GM23338 (cell line): Measurements from ENCODE around the gene GET3. TPM values are rescaled to one million over a fixed set of nuclear protein-coding genes. Genes with fewer than 3 reads are reported as not detected.

Experiments used
- ATAC-seq: fragments of 200-7000 bp; cut with Tn5 transposase; 3 replicates; pipeline ENCODE4 v1.9.1; 2020
- DNase-seq: peaks from one replicate; pipeline ENCODE4 v3.0.0-alpha.2; 2015; ENCODE audit warnings: low spot score
- H2AFZ ChIP-seq: fragments of 200-600 bp; sonication (generic); 2 replicates; pipeline ENCODE4 v1.8.0; 2016; ENCODE audit warnings: antibody characterized with exemption, mild to moderate bottlenecking, moderate library complexity
- H3F3A ChIP-seq: fragments of 200-600 bp; sonication (generic); replicated peaks from 2 replicates; pipeline ENCODE4 v1.8.0; 2017; ENCODE audit warnings: antibody characterized with exemption, mixed run types, low read depth
- H3K27ac ChIP-seq: fragments of 200-600 bp; sonication (generic); 2 replicates; pipeline ENCODE4 v1.6.1; 2016; ENCODE audit warnings: low read depth
- H3K27me3 ChIP-seq: fragments of 200-600 bp; sonication (generic); 2 replicates; pipeline ENCODE4 v1.8.0; 2016; ENCODE audit warnings: mild to moderate bottlenecking, mixed run types, moderate library complexity; ENCODE audit not compliant: insufficient read depth
- H3K36me3 ChIP-seq: fragments of 200-600 bp; sonication (generic); 2 replicates; pipeline ENCODE4 v1.8.0; 2016; ENCODE audit warnings: mild to moderate bottlenecking; ENCODE audit not compliant: insufficient read depth
- H3K4me1 ChIP-seq: fragments of 200-600 bp; sonication (generic); 2 replicates; pipeline ENCODE4 v1.8.0; 2016; ENCODE audit warnings: mild to moderate bottlenecking, moderate library complexity; ENCODE audit not compliant: insufficient read depth
- H3K4me2 ChIP-seq: fragments of 200-600 bp; sonication (generic); 2 replicates; pipeline ENCODE4 v1.7.1; 2017; ENCODE audit warnings: mixed run types
- H3K4me3 ChIP-seq: fragments of 200-600 bp; sonication (generic); 2 replicates; pipeline ENCODE4 v1.6.1; 2016; ENCODE audit warnings: mixed run types
- H3K79me2 ChIP-seq: fragments of 200-600 bp; sonication (generic); replicated peaks from 2 replicates; pipeline ENCODE4 v1.8.0; 2017; ENCODE audit warnings: mild to moderate bottlenecking; ENCODE audit not compliant: insufficient read depth
- H3K9me2 ChIP-seq: fragments of 200-600 bp; sonication (generic); 2 replicates; pipeline ENCODE4 v1.8.0; 2017; ENCODE audit not compliant: insufficient read depth
- H4K20me1 ChIP-seq: fragments of 200-600 bp; sonication (generic); replicated peaks from 2 replicates; pipeline ENCODE4 v1.8.0; 2017; ENCODE audit warnings: mild to moderate bottlenecking; ENCODE audit not compliant: insufficient read depth
- H3K27ac Mint-ChIP-seq: 2 replicates; pipeline ENCODE4 v1.8.0; 2020; ENCODE audit warnings: inconsistent platforms, mild to moderate bottlenecking, moderate library complexity, mixed read lengths
- H3K27me3 Mint-ChIP-seq: 3 replicates; pipeline ENCODE4 v1.8.0; 2022; ENCODE audit warnings: low read depth, mild to moderate bottlenecking, moderate library complexity, mixed read lengths, inconsistent platforms; ENCODE audit not compliant: insufficient read depth, poor library complexity
- H3K36me3 Mint-ChIP-seq: 3 replicates; pipeline ENCODE4 v1.8.0; 2021; ENCODE audit warnings: low read depth, mild to moderate bottlenecking, inconsistent platforms, moderate library complexity, mixed read lengths
- H3K4me1 Mint-ChIP-seq: 3 replicates; pipeline ENCODE4 v1.8.0; 2020; ENCODE audit warnings: mild to moderate bottlenecking, inconsistent platforms, mixed read lengths
- H3K4me3 Mint-ChIP-seq: 3 replicates; pipeline ENCODE4 v1.8.0; 2021; ENCODE audit warnings: moderate library complexity, mild to moderate bottlenecking, inconsistent platforms, mixed read lengths
- H3K9me3 Mint-ChIP-seq: 3 replicates; pipeline ENCODE4 v1.8.0; 2020; ENCODE audit warnings: moderate library complexity, mild to moderate bottlenecking, inconsistent platforms, mixed read lengths
- CREB1 ChIP-seq: fragments of 250-450 bp; sonication (Bioruptor Pico); IDR thresholded peaks from 2 replicates; pipeline ENCODE4 v1.5.0; 2020; ENCODE audit warnings: low read depth, mild to moderate bottlenecking, moderate library complexity
- CTCF ChIP-seq, 2 experiments: fragments of 200-600 bp in 1 of 2; sonication (generic) in 1 of 2; conservative IDR thresholded peaks; 2 replicates each; pipeline versions ENCODE4 v1.5.1 to v1.6.1; 2016 to 2017; ENCODE audit warnings: antibody characterized with exemption in 2 of 2, low read depth in 2 of 2, mild to moderate bottlenecking in 2 of 2, moderate library complexity in 1 of 2
- EZH2phosphoT487 ChIP-seq: fragments of 200-600 bp; sonication (generic); IDR thresholded peaks from one replicate; pipeline ENCODE4 v1.8.1; 2018; ENCODE audit warnings: antibody characterized with exemption; ENCODE audit not compliant: unreplicated experiment
- JUNB ChIP-seq: IDR thresholded peaks from one replicate; pipeline ENCODE4 v1.6.1; 2016; ENCODE audit warnings: antibody characterized with exemption; ENCODE audit not compliant: unreplicated experiment
- NANOG ChIP-seq: IDR thresholded peaks from 2 replicates; pipeline ENCODE4 v1.6.1; 2016; ENCODE audit warnings: antibody characterized with exemption, borderline replicate concordance
- POLR2AphosphoS5 ChIP-seq: IDR thresholded peaks from 2 replicates; pipeline ENCODE4 v1.6.1; 2016; ENCODE audit warnings: antibody characterized with exemption, low read depth
- STAT1 ChIP-seq: IDR thresholded peaks from one replicate; pipeline ENCODE4 v1.6.1; 2016; ENCODE audit warnings: antibody characterized with exemption; ENCODE audit not compliant: unreplicated experiment
- ZNF114 ChIP-seq: fragments of 250-450 bp; sonication (Bioruptor Pico); IDR thresholded peaks from 2 replicates; pipeline ENCODE4 v1.5.0; 2020; ENCODE audit warnings: mild to moderate bottlenecking, moderate library complexity
- ZNF331 ChIP-seq: fragments of 250-450 bp; sonication (Bioruptor Pico); IDR thresholded peaks from 2 replicates; pipeline ENCODE4 v1.5.0; 2020; ENCODE audit warnings: low read depth, mild to moderate bottlenecking, moderate library complexity
- ZNF462 ChIP-seq: fragments of 250-450 bp; sonication (Bioruptor Pico); IDR thresholded peaks from 2 replicates; pipeline ENCODE4 v1.5.0; 2020; ENCODE audit warnings: mild to moderate bottlenecking, moderate library complexity
- polyA plus RNA-seq: library from polyadenylated mRNA; unstranded; fragments of >200 nt; fragmentation: Nextera tagmentation; extraction: Ambion mirVana; gene quantifications from 2 replicates; pipeline ENCODE4 v1.2.1, GENCODE V29; 2016
- total RNA-seq: library from RNA; depleted of rRNA; stranded (reverse); fragments of >200 nt; shearing (Covaris generic); gene quantifications from 2 replicates; pipeline ENCODE4 v1.2.3, GENCODE V29; 2014
- TF ChIP-seq, protein P1 (sequence below): IDR thresholded peaks from one replicate; pipeline ENCODE4 v1.6.1; 2018; ENCODE audit warnings: antibody characterized with exemption; ENCODE audit not compliant: unreplicated experiment

GET3 gene
- total and polyA plus RNA-seq, 2 experiments from 2014 or later = 90.4 to 109 TPM

GRCh38 chr19:12783291-12783848, 46.1 kb downstream of the GET3 start (continued):
- TF ChIP-seq ZNF462 (CRISPR knock-in tag) = no peak
- no peak for TF ChIP-seq EZH2phosphoT487

- H3K4me1 ChIP-seq = peaks cover 31% of the 10 kb centered on the region
- no peak overlapping the region for H3K27ac Mint-ChIP-seq
- no peak for DNase-seq
- peak overlapping the region; percentile 68; the same call in 1 of the 2 replicates for H3K4me3 ChIP-seq
- H3K36me3 Mint-ChIP-seq = no peaks in the 10 kb centered on the region
- no peak overlapping the region for H3K27ac ChIP-seq
- peaks cover 29% of the 10 kb centered on the region for H3F3A ChIP-seq
- H3K27me3 ChIP-seq = no peaks in the 10 kb centered on the region
- no peaks in the 10 kb centered on the region for H3K36me3 ChIP-seq
- no peaks in the 10 kb centered on the region for H3K79me2 ChIP-seq
- H3K4me2 ChIP-seq = peak overlapping the region; percentile 86
- H3K27me3 Mint-ChIP-seq = peaks cover 11% of the 10 kb centered on the region
- no peaks in the 10 kb centered on the region for H3K9me2 ChIP-seq
- peaks cover 23% of the 10 kb centered on the region for H3K4me1 Mint-ChIP-seq
- H2AFZ ChIP-seq = no peak overlapping the region
- H4K20me1 ChIP-seq = no peaks in the 10 kb centered on the region
- peak overlapping the region; percentile 68 for H3K4me3 Mint-ChIP-seq
- ATAC-seq = no peak
- H3K9me3 Mint-ChIP-seq = no peaks in the 10 kb centered on the region
- TF ChIP-seq, protein P1, sequence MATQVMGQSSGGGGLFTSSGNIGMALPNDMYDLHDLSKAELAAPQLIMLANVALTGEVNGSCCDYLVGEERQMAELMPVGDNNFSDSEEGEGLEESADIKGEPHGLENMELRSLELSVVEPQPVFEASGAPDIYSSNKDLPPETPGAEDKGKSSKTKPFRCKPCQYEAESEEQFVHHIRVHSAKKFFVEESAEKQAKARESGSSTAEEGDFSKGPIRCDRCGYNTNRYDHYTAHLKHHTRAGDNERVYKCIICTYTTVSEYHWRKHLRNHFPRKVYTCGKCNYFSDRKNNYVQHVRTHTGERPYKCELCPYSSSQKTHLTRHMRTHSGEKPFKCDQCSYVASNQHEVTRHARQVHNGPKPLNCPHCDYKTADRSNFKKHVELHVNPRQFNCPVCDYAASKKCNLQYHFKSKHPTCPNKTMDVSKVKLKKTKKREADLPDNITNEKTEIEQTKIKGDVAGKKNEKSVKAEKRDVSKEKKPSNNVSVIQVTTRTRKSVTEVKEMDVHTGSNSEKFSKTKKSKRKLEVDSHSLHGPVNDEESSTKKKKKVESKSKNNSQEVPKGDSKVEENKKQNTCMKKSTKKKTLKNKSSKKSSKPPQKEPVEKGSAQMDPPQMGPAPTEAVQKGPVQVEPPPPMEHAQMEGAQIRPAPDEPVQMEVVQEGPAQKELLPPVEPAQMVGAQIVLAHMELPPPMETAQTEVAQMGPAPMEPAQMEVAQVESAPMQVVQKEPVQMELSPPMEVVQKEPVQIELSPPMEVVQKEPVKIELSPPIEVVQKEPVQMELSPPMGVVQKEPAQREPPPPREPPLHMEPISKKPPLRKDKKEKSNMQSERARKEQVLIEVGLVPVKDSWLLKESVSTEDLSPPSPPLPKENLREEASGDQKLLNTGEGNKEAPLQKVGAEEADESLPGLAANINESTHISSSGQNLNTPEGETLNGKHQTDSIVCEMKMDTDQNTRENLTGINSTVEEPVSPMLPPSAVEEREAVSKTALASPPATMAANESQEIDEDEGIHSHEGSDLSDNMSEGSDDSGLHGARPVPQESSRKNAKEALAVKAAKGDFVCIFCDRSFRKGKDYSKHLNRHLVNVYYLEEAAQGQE = no peak
- TF ChIP-seq EZH2phosphoT487 (no peak), ZNF331 (no peak), CTCF (conservative IDR thresholded peaks at IDR 0.05; ENCODE audit: low read depth in 2 of 2) (no peak), CREB1 (CRISPR knock-in tag) (no peak), NANOG (no peak), ZNF114 (CRISPR knock-in tag) (no peak), STAT1 (no peak), POLR2AphosphoS5 (no peak), JUNB (no peak)
Measured at GRCh38 chr19:12783849-12784393, 46.6 kb downstream of the GET3 start.
